Right atrium auricular region (tissue), 2 donors: ENCODE measurements around the gene RBM33. TPM values are rescaled to one million over a fixed set of nuclear protein-coding genes. Genes with fewer than 3 reads are reported as not detected.
A peak's percentile ranks its signal among the peaks of the same experiment; 100 is the strongest.

Experiments used
- DNase-seq: peaks from one replicate; pipeline ENCODE4 v3.0.0-alpha.2; 2019; ENCODE audit warnings: low spot score
- H3K27ac ChIP-seq, 2 donors: fragments of 200-600 bp; sonication (generic); 1 replicate in 1 of 2; 2 replicates in 1 of 2; pipeline ENCODE4 v1.5.1; 2016 to 2019
- H3K27me3 ChIP-seq, 2 donors: fragments of 200-600 bp; sonication (generic); one replicate each; pipeline versions ENCODE4 v1.5.1 to v1.6.0; 2017 to 2019
- H3K36me3 ChIP-seq: fragments of 200-600 bp; sonication (generic); one replicate; pipeline ENCODE4 v1.5.1; 2016
- H3K4me1 ChIP-seq, 2 donors: fragments of 200-600 bp; sonication (generic); one replicate each; pipeline versions ENCODE4 v1.5.1 to v1.6.0; 2017 to 2019
- H3K4me3 ChIP-seq, 2 donors: fragments of 200-600 bp; sonication (generic); 1 replicate in 1 of 2; 2 replicates in 1 of 2; pipeline ENCODE4 v1.5.1; 2017 to 2019; ENCODE audit warnings: mild to moderate bottlenecking in 1 of 2, moderate library complexity in 1 of 2
- H3K9me3 ChIP-seq, 2 donors: fragments of 200-600 bp; sonication (generic); one replicate each; pipeline ENCODE4 v1.5.1; 2019
- CTCF ChIP-seq, 2 donors: fragments of 200-600 bp; sonication (generic); IDR thresholded peaks; one replicate each; pipeline ENCODE4 v1.5.1; 2019; ENCODE audit warnings: antibody characterized with exemption in 2 of 2
- total RNA-seq, 2 donors: library from RNA; depleted of rRNA; stranded (reverse); fragments of >200 nt; gene quantifications; one replicate each; pipeline ENCODE4 v1.1.0, GENCODE V29; 2016

The RBM33 gene
- total RNA-seq, 2 donors from 2014 or later: 15.4 to 21.0 TPM

- DNase-seq: no peak
- no peak for TF ChIP-seq CTCF (IDR thresholded peaks at IDR 0.05)
- no peaks in the 10 kb centered on the region for H3K27me3 ChIP-seq
- H3K4me1 ChIP-seq: peaks cover 0 to 8% of the 10 kb centered on the region in 2 donors
- no peaks in the 10 kb centered on the region for H3K9me3 ChIP-seq
- H3K27ac ChIP-seq: no peak overlapping the region
- H3K36me3 ChIP-seq: peaks cover 23% of the 10 kb centered on the region
- no peak overlapping the region for H3K4me3 ChIP-seq
Measured at GRCh38 chr7:155782466-155782865, 138.0 kb downstream of the RBM33 start.

GRCh38 chr7:155785536-155785935 is 141.1 kb downstream of the RBM33 start:
- H3K4me1 ChIP-seq: peaks cover 0 to 13% of the 10 kb centered on the region in 2 donors
- no peaks in the 10 kb centered on the region for H3K9me3 ChIP-seq
- H3K4me3 ChIP-seq: no peak overlapping the region
- no peak for TF ChIP-seq CTCF (IDR thresholded peaks at IDR 0.05)
- no peak for DNase-seq
- H3K27ac ChIP-seq: no peak overlapping the region
- peaks cover 20% of the 10 kb centered on the region for H3K36me3 ChIP-seq
- H3K27me3 ChIP-seq: no peaks in the 10 kb centered on the region

GRCh38 chr7:155786491-155786890 is 142.0 kb downstream of the RBM33 start:
- H3K27ac ChIP-seq: no peak overlapping the region
- peaks cover 0 to 13% of the 10 kb centered on the region in 2 donors for H3K4me1 ChIP-seq
- no peak overlapping the region for H3K4me3 ChIP-seq
- no peaks in the 10 kb centered on the region for H3K27me3 ChIP-seq
- DNase-seq: no peak
- TF ChIP-seq CTCF (IDR thresholded peaks at IDR 0.05): no peak
- H3K9me3 ChIP-seq: no peaks in the 10 kb centered on the region
- peaks cover 11% of the 10 kb centered on the region for H3K36me3 ChIP-seq

GRCh38 chr7:155787171-155787851 is 142.8 kb downstream of the RBM33 start:
- Histone ChIP-seq H3K27me3 (no peaks in the 10 kb centered on the region), H3K9me3 (no peaks in the 10 kb centered on the region), H3K27ac (no peak overlapping the region), H3K36me3 (peaks cover 8% of the 10 kb centered on the region), H3K4me1 (peaks cover 0 to 13% of the 10 kb centered on the region in 2 donors), H3K4me3 (peak overlapping the region; percentile 24 to 45)
- no peak for DNase-seq
- no peak for TF ChIP-seq CTCF (IDR thresholded peaks at IDR 0.05)

- H3K4me3 ChIP-seq: no peak overlapping the region
- H3K4me1 ChIP-seq: peaks cover 0 to 13% of the 10 kb centered on the region in 2 donors
- no peaks in the 10 kb centered on the region for H3K9me3 ChIP-seq
- no peak overlapping the region for H3K27ac ChIP-seq
- H3K27me3 ChIP-seq: no peaks in the 10 kb centered on the region
- no peaks in the 10 kb centered on the region for H3K36me3 ChIP-seq
- DNase-seq: no peak
- TF ChIP-seq CTCF (IDR thresholded peaks at IDR 0.05): no peak
Measured at GRCh38 chr7:155788616-155789000, 144.1 kb downstream of the RBM33 start.
